AG04450 (cell line): ENCODE measurements around the gene MBD3L4. TPM values are rescaled to one million over a fixed set of nuclear protein-coding genes. Genes with fewer than 3 reads are reported as not detected.

Source experiments
- CTCF ChIA-PET: fragments of 300-600, 350-600 bp; formaldehyde crosslinking; extraction: SDS; loops from one replicate; lab custom pipeline; 2022; ENCODE audit warnings: antibody characterized with exemption, inconsistent platforms; lab: Charles Lee
- POLR2A ChIA-PET: fragments of 350-600 bp; formaldehyde crosslinking; extraction: SDS; loops from one replicate; lab custom pipeline; 2021; ENCODE audit warnings: antibody characterized with exemption, inconsistent platforms; lab: Yijun Ruan, JAX
- DNase-seq: peaks from one replicate; pipeline ENCODE4 v3.0.0-alpha.2; 2011; ENCODE audit warnings: low read depth, low spot score
- H3K27ac ChIP-seq: one replicate; pipeline ENCODE4 v1.5.1; 2012; ENCODE audit warnings: low read depth, low read length, control low read depth
- H3K27me3 ChIP-seq: one replicate; pipeline ENCODE4 v1.6.0; 2012; ENCODE audit warnings: low read length; ENCODE audit not compliant: control insufficient read depth, insufficient read depth
- H3K4me3 ChIP-seq: 2 replicates; pipeline ENCODE4 v1.5.1; 2011; ENCODE audit warnings: mild to moderate bottlenecking, low read depth, low read length, control low read depth
- H3K9me3 ChIP-seq: 2 replicates; pipeline ENCODE4 v1.5.1; 2012; ENCODE audit warnings: low read length; ENCODE audit not compliant: control insufficient read depth, insufficient read depth
- CTCF ChIP-seq: IDR thresholded peaks from 2 replicates; pipeline ENCODE4 v1.5.1; 2011; ENCODE audit warnings: low read depth, low read length, control low read depth, inconsistent platforms
- polyA plus RNA-seq: library from polyadenylated mRNA; depleted of rRNA; stranded (reverse); fragments of >200 nt; gene quantifications from 2 replicates; pipeline ENCODE4 v1.2.3, GENCODE V29; 2011

MBD3L4 gene
- polyA plus RNA-seq, 1 experiment, result not detected

DNA sequence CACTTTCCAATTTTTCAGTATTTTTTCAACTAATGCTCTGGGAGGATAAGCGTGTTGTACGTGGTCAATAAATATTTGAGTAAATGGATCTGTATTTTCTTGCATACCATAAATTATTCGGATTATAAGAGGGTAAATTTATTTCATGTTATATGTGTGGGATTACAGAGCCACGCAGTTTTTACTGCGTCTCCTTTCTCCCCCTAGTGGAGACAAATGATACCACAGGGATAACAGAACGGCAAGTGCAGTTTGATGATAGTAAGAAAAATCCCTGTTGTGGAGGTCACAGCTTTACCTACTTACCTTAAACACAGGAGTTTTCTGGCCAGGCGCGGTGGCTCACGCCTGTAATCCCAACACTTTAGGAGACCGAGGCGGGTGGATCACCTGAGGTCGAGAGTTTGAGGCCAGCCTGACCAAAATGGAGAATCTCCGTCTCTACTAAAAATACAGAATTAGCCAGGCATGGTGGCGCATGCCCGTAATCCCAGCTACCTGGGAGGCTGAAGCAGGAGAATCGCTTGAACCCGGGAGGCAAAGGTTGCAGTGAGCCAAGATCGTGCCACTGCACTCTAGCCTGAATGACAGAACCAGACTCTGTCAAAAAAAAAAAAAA, 35.6 kb downstream of the MBD3L4 start:
- ChIA-PET CTCF (interaction anchor here (0.6 kb wide), 1 partner anchor 385 kb away, joined by 4 read pairs; no protein-coding TSS in a partner anchor), POLR2A (no interaction called here)
- no peak overlapping the region for H3K27ac ChIP-seq
- peak; percentile 54 for TF ChIP-seq CTCF
- no peak for DNase-seq
- H3K9me3 ChIP-seq, result peaks cover 20% of the 10 kb centered on the region
- H3K4me3 ChIP-seq, result no peak overlapping the region
- H3K27me3 ChIP-seq, result no peaks in the 10 kb centered on the region

DNA sequence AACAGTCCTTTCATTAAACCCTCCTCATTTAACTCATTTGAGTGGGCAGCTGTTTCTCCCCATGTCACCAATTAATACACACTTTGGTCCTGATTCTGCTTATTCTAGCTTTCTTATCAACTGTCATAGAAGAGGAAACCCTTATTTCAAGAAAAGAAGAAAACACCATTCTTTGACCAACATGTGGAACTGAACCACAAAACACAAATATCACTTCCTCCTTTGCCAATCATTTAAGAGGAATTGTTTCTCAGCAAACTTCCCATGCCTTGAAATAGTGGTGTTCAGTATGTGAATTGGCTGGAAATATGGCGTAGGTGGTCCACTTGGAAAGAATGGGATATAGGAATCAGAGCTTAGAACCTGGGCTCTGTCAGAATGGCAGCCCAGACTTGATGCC, 39.2 kb downstream of the MBD3L4 start:
- TF ChIP-seq CTCF, result no peak
- Histone ChIP-seq H3K27me3 (no peaks in the 10 kb centered on the region), H3K27ac (no peak overlapping the region), H3K4me3 (no peak overlapping the region), H3K9me3 (peaks cover 26% of the 10 kb centered on the region)
- no peak for DNase-seq
- ChIA-PET POLR2A (no interaction called here), CTCF (no interaction called here)

GRCh38 chr19:7000333-7000732, 39.6 kb downstream of the MBD3L4 start:
- ChIA-PET CTCF (no interaction called here), POLR2A (no interaction called here)
- Histone ChIP-seq H3K4me3 (no peak overlapping the region), H3K27me3 (no peaks in the 10 kb centered on the region), H3K9me3 (peaks cover 28% of the 10 kb centered on the region), H3K27ac (no peak overlapping the region)
- TF ChIP-seq CTCF, result no peak
- no peak for DNase-seq

GRCh38 chr19:6999933-7000332, 40.0 kb downstream of the MBD3L4 start:
- no peak for TF ChIP-seq CTCF
- no peak overlapping the region for H3K4me3 ChIP-seq
- peaks cover 28% of the 10 kb centered on the region for H3K9me3 ChIP-seq
- no peak for DNase-seq
- H3K27me3 ChIP-seq, result no peaks in the 10 kb centered on the region
- CTCF ChIA-PET, result no interaction called here
- H3K27ac ChIP-seq, result no peak overlapping the region
- POLR2A ChIA-PET, result no interaction called here

DNA sequence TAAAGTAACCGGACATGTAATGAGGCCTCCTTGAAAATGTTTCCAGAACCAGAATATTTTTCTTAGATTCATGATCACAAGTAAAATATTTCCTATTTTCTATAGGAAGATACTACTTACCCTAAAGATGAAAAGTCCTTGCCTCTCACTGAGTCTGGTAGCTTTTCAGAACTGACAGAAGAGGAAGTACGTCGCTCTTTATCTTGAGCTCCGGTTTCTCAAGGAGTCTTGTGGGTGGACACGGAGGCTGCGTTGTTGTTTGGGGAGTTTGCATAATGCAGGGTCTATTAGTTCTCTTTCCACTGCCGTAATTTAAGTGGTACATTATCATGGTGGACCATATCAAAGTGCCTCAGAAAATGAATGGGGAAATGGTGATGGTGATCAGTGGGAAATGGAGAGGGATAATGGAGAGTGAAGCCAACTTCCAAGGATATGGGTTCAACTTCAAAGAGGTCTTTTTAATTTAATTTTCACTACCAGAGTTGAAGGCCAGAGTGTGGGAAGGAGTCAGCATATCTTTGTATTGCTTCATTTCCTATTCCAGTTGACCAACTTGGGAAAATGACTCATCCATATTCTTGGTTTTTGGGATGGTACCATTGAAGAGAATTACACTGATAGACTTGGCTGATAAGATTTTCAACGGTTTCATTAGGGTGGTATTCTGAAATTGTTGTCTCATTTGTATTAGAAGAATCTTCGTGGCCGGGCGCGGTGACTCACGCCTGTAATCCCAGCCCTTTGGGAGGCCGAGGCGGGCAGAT, 42.1 kb downstream of the MBD3L4 start:
- TF ChIP-seq CTCF, result no peak
- Histone ChIP-seq H3K9me3 (peaks cover 33% of the 10 kb centered on the region), H3K27ac (no peak overlapping the region), H3K27me3 (no peaks in the 10 kb centered on the region), H3K4me3 (no peak overlapping the region)
- ChIA-PET CTCF (no interaction called here), POLR2A (no interaction called here)
- DNase-seq, result no peak
